Naive thymus-derived CD4-positive, alpha-beta T cell (primary cell): ENCODE results near the gene DYRK1B. TPM values are rescaled to one million over a fixed set of nuclear protein-coding genes. Genes with fewer than 3 reads are reported as not detected.
A peak's percentile ranks its signal among the peaks of the same experiment; 100 is the strongest.

Experiments
- ATAC-seq: fragments of 150-1000 bp; cut with Tn5 transposase; 2 replicates; pipeline ENCODE4 v1.10.0; 2021; ENCODE audit warnings: mild to moderate bottlenecking, moderate library complexity
- CTCF ChIA-PET: fragments of 350-600 bp; sonication (Branson Sonifier 250); formaldehyde crosslinking; loops from one replicate; lab custom pipeline; 2021; ENCODE audit warnings: antibody characterized with exemption; lab: Charles Lee
- POLR2A ChIA-PET: fragments of 350-600 bp; sonication (Branson Sonifier 250); formaldehyde crosslinking; loops from one replicate; lab custom pipeline; 2021; ENCODE audit warnings: antibody characterized with exemption, inconsistent platforms; lab: Charles Lee
- DNase-seq, 9 donors: peaks; one replicate each; pipeline versions ENCODE4 v3.0.0 to v3.0.0-alpha.2; 2020 to 2022; ENCODE audit warnings: mixed read lengths in 1 of 9
- H3K27ac ChIP-seq: one replicate; pipeline ENCODE4 v1.7.0; 2013; ENCODE audit warnings: mild to moderate bottlenecking, low read depth, low read length, moderate library complexity
- H3K27me3 ChIP-seq, 2 donors: one replicate each; pipeline ENCODE4 v1.7.0; 2013; ENCODE audit warnings: low read length in 2 of 2, mild to moderate bottlenecking in 2 of 2, moderate library complexity in 2 of 2; ENCODE audit not compliant: control insufficient read depth in 2 of 2, insufficient read depth in 2 of 2
- H3K36me3 ChIP-seq, 3 experiments: 1 replicate in 2 of 3; 2 replicates in 1 of 3; pipeline ENCODE4 v1.7.0; 2013; ENCODE audit warnings: low read length in 3 of 3, mild to moderate bottlenecking in 3 of 3, moderate library complexity in 1 of 3; ENCODE audit not compliant: insufficient read depth in 3 of 3, control insufficient read depth in 2 of 3
- H3K4me1 ChIP-seq, 2 donors: one replicate each; pipeline ENCODE4 v1.7.0; 2013; ENCODE audit warnings: low read length in 2 of 2, mild to moderate bottlenecking in 2 of 2, moderate library complexity in 1 of 2; ENCODE audit not compliant: control insufficient read depth in 2 of 2, insufficient read depth in 2 of 2
- H3K4me3 ChIP-seq: 2 replicates; pipeline ENCODE4 v1.7.0; 2013; ENCODE audit warnings: mild to moderate bottlenecking, low read length
- H3K9me3 ChIP-seq, 3 experiments: 1 replicate in 2 of 3; 2 replicates in 1 of 3; pipeline ENCODE4 v1.7.0; 2013; ENCODE audit warnings: low read length in 3 of 3; ENCODE audit not compliant: control insufficient read depth in 2 of 3
- H3K27ac Mint-ChIP-seq, 9 donors: one replicate each; pipeline ENCODE4 v1.8.0; 2020 to 2022; ENCODE audit warnings: mixed read lengths in 9 of 9, mild to moderate bottlenecking in 8 of 9, moderate library complexity in 5 of 9, inconsistent platforms in 2 of 9
- H3K27me3 Mint-ChIP-seq, 5 donors: one replicate each; pipeline ENCODE4 v1.8.0; 2021 to 2022; ENCODE audit warnings: mixed read lengths in 5 of 5, mild to moderate bottlenecking in 1 of 5
- H3K36me3 Mint-ChIP-seq, 5 donors: one replicate each; pipeline ENCODE4 v1.8.0; 2020 to 2022; ENCODE audit warnings: mixed read lengths in 5 of 5, mild to moderate bottlenecking in 3 of 5, inconsistent platforms in 1 of 5
- H3K4me1 Mint-ChIP-seq, 7 donors: one replicate each; pipeline ENCODE4 v1.8.0; 2020 to 2022; ENCODE audit warnings: mixed read lengths in 7 of 7, mild to moderate bottlenecking in 3 of 7, inconsistent platforms in 1 of 7
- H3K4me3 Mint-ChIP-seq, 10 donors: one replicate each; pipeline ENCODE4 v1.8.0; 2020 to 2022; ENCODE audit warnings: mild to moderate bottlenecking in 10 of 10, mixed read lengths in 10 of 10, moderate library complexity in 6 of 10, inconsistent platforms in 2 of 10
- H3K9me3 Mint-ChIP-seq, 11 donors: one replicate each; pipeline ENCODE4 v1.8.0; 2020 to 2022; ENCODE audit warnings: mixed read lengths in 11 of 11, mild to moderate bottlenecking in 4 of 11, inconsistent platforms in 1 of 11, moderate library complexity in 1 of 11
- intact Hi-C, 2 donors: fragments of 100-400 bp; cut with micrococcal nuclease; formaldehyde crosslinking; loops; one replicate each; pipeline ENCODE4 v1.15.1; 2023
- polyA plus RNA-seq, 2 donors: library from polyadenylated mRNA; unstranded; fragments of 300-500 nt; fragmentation: Illumina TruSeq; gene quantifications; one replicate each; pipeline ENCODE4 v1.2.3, GENCODE V29; 2021
- total RNA-seq, 6 experiments: library from RNA in 5 of 6; stranded (reverse) in 5 of 6; gene quantifications; 1 replicate in 5 of 6; 2 replicates in 1 of 6; pipeline ENCODE4 v1.2.3 and lab custom pipeline; 2021 to 2026

DYRK1B gene
- total and polyA plus RNA-seq, 7 experiments from 2014 or later = 3.0 to 38.9 (median 20.2) TPM

DNA sequence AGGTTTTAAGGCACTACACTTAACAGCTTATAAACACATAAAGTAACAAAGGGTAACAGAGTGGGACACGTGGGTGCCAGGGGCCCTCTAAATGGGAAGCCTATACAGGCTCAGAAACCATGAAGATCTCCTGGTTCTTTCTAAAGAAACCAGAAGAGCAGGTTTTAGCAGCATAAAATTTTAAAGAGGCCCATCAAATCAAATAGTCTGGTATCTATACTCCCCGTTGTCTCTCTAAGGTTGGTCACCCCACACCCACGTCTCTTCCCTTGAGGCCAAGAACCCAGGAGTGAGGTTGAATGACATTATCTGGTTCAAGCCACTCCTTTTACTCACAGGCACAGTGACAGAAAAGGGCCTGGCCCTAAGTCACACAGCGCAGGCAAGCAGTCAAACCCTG lies 4.6 kb upstream of the DYRK1B start:
- Mint-ChIP-seq H3K27ac (peak overlapping the region in 2 of 9 donors; percentile 9 to 68), H3K9me3 (no peaks in the 10 kb centered on the region), H3K27me3 (no peaks in the 10 kb centered on the region), H3K4me3 (no peak overlapping the region), H3K4me1 (peaks cover 19 to 37% (median 29%) of the 10 kb centered on the region in 7 donors), H3K36me3 (peaks cover 8 to 33% (median 24%) of the 10 kb centered on the region in 5 donors)
- no peak for ATAC-seq
- H3K36me3 ChIP-seq = peaks cover 17 to 59% (median 21%) of the 10 kb centered on the region in 3 experiments
- H3K27me3 ChIP-seq = no peaks in the 10 kb centered on the region
- no peak overlapping the region for H3K27ac ChIP-seq
- CTCF ChIA-PET = interaction anchor here (1.2 kb wide), 1 partner anchor 132 kb away, joined by 3 read pairs; the partner anchor contains the start of gene PSMC4
- intact Hi-C loops = loop anchor here in 1 of 2 donors (10.0 kb wide), 1 partner anchor 904 kb away; the partner anchor contains the start of genes MRPS12 and SARS2
- no peak overlapping the region for H3K4me3 ChIP-seq
- H3K9me3 ChIP-seq = no peaks in the 10 kb centered on the region
- peaks cover 6 to 19% of the 10 kb centered on the region in 2 donors for H3K4me1 ChIP-seq
- POLR2A ChIA-PET = interaction anchor here (1.0 kb wide), 1 partner anchor 8 kb away, joined by 5 read pairs; no protein-coding TSS in a partner anchor
- DNase-seq = no peak

- H3K4me1 Mint-ChIP-seq = peaks cover 15 to 33% (median 24%) of the 10 kb centered on the region in 7 donors
- peaks cover 8 to 33% (median 24%) of the 10 kb centered on the region in 5 donors for H3K36me3 Mint-ChIP-seq
- H3K4me1 ChIP-seq = peaks cover 7 to 15% of the 10 kb centered on the region in 2 donors
- no peak overlapping the region for H3K27ac ChIP-seq
- ChIA-PET CTCF (interaction anchor here (1.2 kb wide), 1 partner anchor 133 kb away, joined by 3 read pairs; the partner anchor contains the start of gene PSMC4), POLR2A (interaction anchor here (1.0 kb wide), 1 partner anchor 9 kb away, joined by 5 read pairs; no protein-coding TSS in a partner anchor)
- DNase-seq = no peak
- H3K27me3 ChIP-seq = no peaks in the 10 kb centered on the region
- H3K9me3 Mint-ChIP-seq = no peaks in the 10 kb centered on the region
- H3K27ac Mint-ChIP-seq = peak overlapping the region in 4 of 9 donors; percentile 8 to 68 (median 54)
- no peak overlapping the region for H3K4me3 Mint-ChIP-seq
- no peak overlapping the region for H3K4me3 ChIP-seq
- H3K9me3 ChIP-seq = no peaks in the 10 kb centered on the region
- H3K36me3 ChIP-seq = peaks cover 17 to 60% (median 21%) of the 10 kb centered on the region in 3 experiments
- intact Hi-C loops = loop anchor here in 1 of 2 donors (10.0 kb wide), 1 partner anchor 903 kb away; the partner anchor contains the start of genes MRPS12 and SARS2
- no peaks in the 10 kb centered on the region for H3K27me3 Mint-ChIP-seq
- no peak for ATAC-seq
These were observed 4.0 kb upstream of the DYRK1B start for GRCh38 chr19:39837978-39838377.

DNA sequence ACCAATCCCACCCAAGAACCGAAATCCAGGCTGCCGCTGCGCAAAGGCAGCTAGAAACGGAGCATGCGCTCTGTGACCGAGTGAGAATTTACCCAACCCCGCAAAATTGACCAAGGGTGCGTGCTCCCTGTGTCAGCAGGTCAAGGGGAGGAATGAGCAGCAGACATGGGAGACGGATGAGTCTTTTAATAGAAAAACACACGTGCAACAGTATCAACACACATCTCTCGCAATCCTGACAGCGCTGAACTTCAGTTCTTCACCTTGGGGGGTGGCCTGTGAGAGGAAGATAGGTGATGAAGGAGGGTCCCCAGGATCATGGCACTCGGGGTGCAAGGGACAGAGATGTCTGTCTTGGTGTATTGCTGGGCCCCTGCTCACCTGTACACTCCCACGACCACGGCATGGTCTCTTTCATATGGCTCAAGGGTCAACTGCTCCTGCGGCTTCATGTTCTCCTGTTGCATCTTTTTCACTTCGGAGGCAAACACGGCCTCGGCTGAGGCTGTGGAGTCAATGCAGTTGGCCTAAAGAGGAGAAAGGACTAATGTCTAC lies 402 bp upstream of the DYRK1B start:
- intact Hi-C loops = loop anchor here (1.0 to 10.0 kb wide), 12 partner anchors 10 to 1518 kb away; partner anchors contain the start of genes FBL (in 2 of the 2), PSMC4 (in 2 of the 2), HNRNPUL1 (in 1 of the 2) and MED29 (in 1 of the 2)
- peak overlapping the region; percentile 85 to 96 (median 92) for H3K27ac Mint-ChIP-seq
- peak overlapping the region; percentile 60 to 87 (median 78) for H3K4me3 Mint-ChIP-seq
- ATAC-seq (no peak), DNase-seq (no peak)
- Histone ChIP-seq H3K4me3 (no peak overlapping the region), H3K36me3 (peaks cover 21 to 69% (median 24%) of the 10 kb centered on the region in 3 experiments), H3K4me1 (peaks cover 17 to 20% of the 10 kb centered on the region in 2 donors), H3K27ac (peak overlapping the region; percentile 96), H3K27me3 (no peaks in the 10 kb centered on the region), H3K9me3 (no peaks in the 10 kb centered on the region)
- H3K36me3 Mint-ChIP-seq = peaks cover 13 to 47% (median 26%) of the 10 kb centered on the region in 5 donors
- ChIA-PET POLR2A (interaction anchor here (0.7 to 2.2 kb wide), 11 partner anchors 9 to 399 kb away, joined by 3 to 42 read pairs (median 6); partner anchors contain the start of genes FBL, PSMC4, RPS16 and SUPT5H), CTCF (interaction anchor here (1.1 to 1.4 kb wide), 3 partner anchors 9 to 42 kb away, joined by 5 to 10 read pairs (median 8); no protein-coding TSS in a partner anchor)
- peaks cover 0 to 3% (median 0%) of the 10 kb centered on the region in 11 donors for H3K9me3 Mint-ChIP-seq
- H3K4me1 Mint-ChIP-seq = peaks cover 16 to 31% (median 25%) of the 10 kb centered on the region in 7 donors
- no peaks in the 10 kb centered on the region for H3K27me3 Mint-ChIP-seq

GRCh38 chr19:39833160-39833463 lies 850 bp downstream of the DYRK1B start:
- ChIA-PET POLR2A (interaction anchor here (0.9 to 2.2 kb wide), 8 partner anchors 8 to 398 kb away, joined by 3 to 42 read pairs (median 8); partner anchors contain the start of genes FBL, PSMC4, RPS16 and SUPT5H), CTCF (interaction anchor here (1.2 to 1.4 kb wide), 2 partner anchors 10 to 12 kb away, joined by 8 to 10 read pairs; no protein-coding TSS in a partner anchor)
- no peaks in the 10 kb centered on the region for H3K9me3 ChIP-seq
- H3K4me3 ChIP-seq = peak overlapping the region; percentile 100
- H3K36me3 Mint-ChIP-seq = peaks cover 13 to 48% (median 30%) of the 10 kb centered on the region in 5 donors
- peaks cover 19 to 42% (median 29%) of the 10 kb centered on the region in 7 donors for H3K4me1 Mint-ChIP-seq
- peaks cover 17 to 28% of the 10 kb centered on the region in 2 donors for H3K4me1 ChIP-seq
- H3K36me3 ChIP-seq = peaks cover 14 to 61% (median 17%) of the 10 kb centered on the region in 3 experiments
- peaks cover 0 to 3% (median 0%) of the 10 kb centered on the region in 11 donors for H3K9me3 Mint-ChIP-seq
- intact Hi-C loops = loop anchor here (1.0 to 10.0 kb wide), 13 partner anchors 9 to 1519 kb away; partner anchors contain the start of genes AKT2 (in 1 of the 2), C19orf47 (in 1 of the 2), HNRNPUL1 (in 1 of the 2) and MED29 (in 1 of the 2)
- peak overlapping the region in 8 of 9 donors; percentile 67 to 92 (median 86) for H3K27ac Mint-ChIP-seq
- H3K27me3 ChIP-seq = no peaks in the 10 kb centered on the region
- peak overlapping the region; percentile 60 to 88 (median 80) for H3K4me3 Mint-ChIP-seq
- DNase-seq (no peak), ATAC-seq (no peak)
- no peaks in the 10 kb centered on the region for H3K27me3 Mint-ChIP-seq
- peak overlapping the region; percentile 96 for H3K27ac ChIP-seq

- Mint-ChIP-seq H3K4me3 (peak overlapping the region; percentile 60 to 88 (median 77)), H3K9me3 (peaks cover 0 to 3% (median 0%) of the 10 kb centered on the region in 11 donors), H3K27ac (peak overlapping the region; percentile 67 to 92 (median 86)), H3K4me1 (peaks cover 19 to 42% (median 29%) of the 10 kb centered on the region in 7 donors), H3K27me3 (no peaks in the 10 kb centered on the region), H3K36me3 (peaks cover 13 to 48% (median 27%) of the 10 kb centered on the region in 5 donors)
- Histone ChIP-seq H3K27ac (peak overlapping the region; percentile 96), H3K4me3 (peak overlapping the region; percentile 100), H3K4me1 (peaks cover 17 to 28% of the 10 kb centered on the region in 2 donors), H3K36me3 (peaks cover 8 to 58% (median 12%) of the 10 kb centered on the region in 3 experiments), H3K27me3 (no peaks in the 10 kb centered on the region), H3K9me3 (no peaks in the 10 kb centered on the region)
- no peak for ATAC-seq
- intact Hi-C loops = loop anchor here (1.0 to 10.0 kb wide), 13 partner anchors 8 to 1520 kb away; partner anchors contain the start of genes AKT2 (in 1 of the 2), C19orf47 (in 1 of the 2), HNRNPUL1 (in 1 of the 2) and MED29 (in 1 of the 2)
- DNase-seq = peak in 1 of 9 donors; percentile 22
- POLR2A ChIA-PET = interaction anchor here (1.8 to 2.2 kb wide), 4 partner anchors 8 to 397 kb away, joined by 6 to 42 read pairs (median 15); partner anchors contain the start of genes FBL, RPS16 and ZNF546
- CTCF ChIA-PET = interaction anchor here (1.4 kb wide), 1 partner anchor 11 kb away, joined by 10 read pairs; no protein-coding TSS in a partner anchor
These were observed 1.4 kb downstream of the DYRK1B start for GRCh38 chr19:39832341-39833083.
